Measurements from ENCODE around the gene DUS1L.

DUS1L gene

DNA sequence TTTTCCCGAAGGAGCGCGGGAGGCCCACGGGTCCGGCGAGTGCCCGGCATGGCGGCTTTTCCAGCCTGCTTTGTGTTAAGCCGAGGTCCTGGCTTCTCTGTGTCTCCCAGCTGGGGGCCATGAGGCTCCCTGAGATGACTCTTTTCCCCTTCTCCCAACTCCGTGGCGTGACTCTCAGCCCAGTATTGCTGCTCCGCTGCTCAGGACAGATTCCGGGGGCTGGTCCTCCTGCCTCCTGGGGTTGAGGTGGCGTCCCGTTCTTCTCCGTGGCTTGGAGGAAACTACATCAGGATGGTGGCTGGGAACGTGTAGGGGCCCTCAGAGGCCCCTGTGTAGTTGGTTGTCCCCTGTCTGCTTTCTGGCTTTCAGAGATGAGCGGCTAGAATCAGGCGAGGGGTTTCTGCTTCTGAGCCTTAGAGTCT is 13.0 kb downstream of the DUS1L start:
- Mint-ChIP-seq H3K36me3 (ENCODE audit: low read depth) (peaks cover 2% of the 10 kb centered on the region), H3K9me3 (no peaks in the 10 kb centered on the region), H3K4me3 (peak overlapping the region; percentile 81), H3K27ac (peak overlapping the region; percentile 46), H3K27me3 (no peaks in the 10 kb centered on the region), H3K4me1 (peaks cover 18% of the 10 kb centered on the region)
- ATAC-seq (no peak), DNase-seq (no peak)

DNA sequence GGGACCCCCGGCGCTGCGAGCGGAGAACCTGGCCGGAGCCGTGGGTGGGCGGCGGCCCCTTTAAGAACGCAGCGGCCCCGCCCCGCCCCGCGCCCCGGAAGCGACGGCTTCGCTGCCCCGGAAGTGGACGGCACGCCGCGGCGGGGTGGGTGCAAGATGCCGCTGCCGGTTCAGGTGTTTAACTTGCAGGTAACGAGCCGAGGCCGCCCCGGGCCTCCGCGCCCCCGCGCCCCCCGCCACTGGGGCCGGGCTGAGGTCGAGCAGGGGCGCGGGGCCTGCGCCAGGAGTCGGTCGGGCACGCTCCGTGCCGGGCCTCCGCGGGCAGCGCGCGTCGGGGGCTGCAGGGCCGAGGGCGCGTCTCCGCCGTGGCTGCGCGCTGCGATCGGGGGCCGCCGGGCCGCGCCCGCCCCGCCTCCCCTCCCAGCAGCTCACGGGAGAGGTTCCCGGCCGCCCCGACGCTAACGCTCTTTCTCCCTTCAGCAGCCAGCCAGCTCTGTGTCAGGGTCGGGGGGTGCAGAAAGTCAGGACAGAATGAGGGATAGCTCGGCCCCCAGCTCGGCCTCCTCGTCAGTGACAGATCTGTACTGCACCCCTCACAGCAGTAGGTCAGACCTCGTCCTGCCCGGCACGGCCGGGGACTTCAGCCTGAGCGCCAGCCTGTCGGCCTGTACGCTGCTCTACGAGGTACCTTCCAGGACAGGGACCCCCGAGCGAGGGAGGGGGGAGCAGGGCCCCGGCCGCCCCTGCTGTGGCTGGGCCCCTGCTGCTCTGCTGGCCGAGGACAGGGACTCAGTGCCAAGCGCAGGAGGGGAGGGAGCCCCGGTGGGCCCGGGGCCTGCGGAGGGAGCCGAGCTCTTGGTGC is 13.6 kb downstream of the DUS1L start, which contains the start of the genes GPS1 and RFNG:
GPS1 (plus strand) TSS at position 123 of the 862 bp plus-strand sequence; CDS start at position 157, 34 bp downstream.
RFNG (minus strand) TSS at position 36 of the 862 bp plus-strand sequence. CDS start 45 bp downstream, outside the sequence.
- peak; percentile 91 for DNase-seq
- peaks cover 18% of the 10 kb centered on the region for H3K4me1 Mint-ChIP-seq
- no peaks in the 10 kb centered on the region for H3K27me3 Mint-ChIP-seq
- H3K9me3 Mint-ChIP-seq, result no peaks in the 10 kb centered on the region
- H3K27ac Mint-ChIP-seq, result peak within 1 kb of the TSS; percentile 46
- H3K4me3 Mint-ChIP-seq, result peak within 1 kb of the TSS; percentile 81
- H3K36me3 Mint-ChIP-seq (ENCODE audit: low read depth), result peaks cover 2% of the 10 kb centered on the region
- peak; percentile 76 for ATAC-seq

- ATAC-seq (no peak), DNase-seq (no peak)
- H3K9me3 Mint-ChIP-seq, result no peaks in the 10 kb centered on the region
- H3K36me3 Mint-ChIP-seq (ENCODE audit: low read depth), result peaks cover under 1% of the 10 kb centered on the region
- no peaks in the 10 kb centered on the region for H3K27me3 Mint-ChIP-seq
- H3K4me3 Mint-ChIP-seq, result peak overlapping the region; percentile 77
- H3K27ac Mint-ChIP-seq, result peak overlapping the region; percentile 39
- peaks cover 18% of the 10 kb centered on the region for H3K4me1 Mint-ChIP-seq
Observed at GRCh38 chr17:82050761-82051641, 14.6 kb downstream of the DUS1L start.

GRCh38 chr17:82050152-82050760 is 15.3 kb downstream of the DUS1L start:
- Mint-ChIP-seq H3K4me3 (peak overlapping the region; percentile 77), H3K36me3 (ENCODE audit: low read depth) (no peaks in the 10 kb centered on the region), H3K4me1 (peaks cover 18% of the 10 kb centered on the region), H3K27ac (no peak overlapping the region), H3K9me3 (no peaks in the 10 kb centered on the region), H3K27me3 (no peaks in the 10 kb centered on the region)
- ATAC-seq (no peak), DNase-seq (no peak)

DNA sequence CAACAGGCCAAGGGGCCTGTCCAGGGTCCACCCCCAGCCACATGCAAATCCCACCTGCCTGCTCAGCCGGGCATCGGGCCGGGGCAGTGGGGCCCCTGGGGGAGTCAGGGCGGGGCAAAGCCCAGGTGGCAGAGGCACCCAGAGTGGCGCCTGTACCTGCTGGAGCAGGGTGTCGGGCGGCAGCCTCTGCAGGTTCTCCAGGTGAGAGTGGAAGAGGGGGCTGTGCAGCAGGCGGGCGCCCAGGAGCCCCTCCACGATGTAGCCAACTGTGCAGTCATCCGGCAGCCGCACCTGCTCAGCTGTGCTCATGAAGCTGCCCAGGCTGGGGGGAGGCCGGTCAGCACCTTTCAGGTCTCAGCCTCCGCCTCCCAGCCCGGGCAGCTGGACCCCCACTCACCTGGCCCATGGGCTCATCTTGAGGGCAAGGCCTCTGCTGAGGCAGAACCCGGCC is 16.1 kb downstream of the DUS1L start:
- ATAC-seq (no peak), DNase-seq (no peak)
- H3K27me3 Mint-ChIP-seq, result no peaks in the 10 kb centered on the region
- H3K36me3 Mint-ChIP-seq (ENCODE audit: low read depth), result no peaks in the 10 kb centered on the region
- no peak overlapping the region for H3K27ac Mint-ChIP-seq
- no peaks in the 10 kb centered on the region for H3K9me3 Mint-ChIP-seq
- H3K4me1 Mint-ChIP-seq, result peaks cover 18% of the 10 kb centered on the region
- H3K4me3 Mint-ChIP-seq, result no peak overlapping the region

DNA sequence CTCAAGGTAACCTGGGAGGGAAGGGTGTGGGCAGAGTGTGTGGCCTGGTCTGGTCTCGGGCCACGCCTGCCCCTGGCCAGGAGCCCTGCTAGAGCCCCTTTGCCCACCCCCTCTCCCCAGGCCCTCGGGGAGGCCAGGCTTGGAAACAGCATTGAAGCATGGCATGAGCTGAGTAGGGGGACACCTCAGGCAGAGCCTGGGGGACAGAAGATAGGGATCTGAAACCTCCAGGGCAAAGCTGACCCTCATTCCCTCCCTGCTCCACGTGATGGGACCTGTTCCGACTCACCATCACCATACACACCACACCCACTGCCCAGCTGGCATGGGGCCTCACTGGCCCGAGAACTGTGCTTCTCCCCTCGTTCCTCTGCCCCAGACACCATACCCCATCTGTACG is 16.5 kb downstream of the DUS1L start:
- Mint-ChIP-seq H3K4me1 (peaks cover 18% of the 10 kb centered on the region), H3K27ac (no peak overlapping the region), H3K27me3 (no peaks in the 10 kb centered on the region), H3K36me3 (ENCODE audit: low read depth) (no peaks in the 10 kb centered on the region), H3K4me3 (no peak overlapping the region), H3K9me3 (no peaks in the 10 kb centered on the region)
- DNase-seq (no peak), ATAC-seq (no peak)

- no peak overlapping the region for H3K4me3 Mint-ChIP-seq
- H3K36me3 Mint-ChIP-seq (ENCODE audit: low read depth), result no peaks in the 10 kb centered on the region
- ATAC-seq (no peak), DNase-seq (no peak)
- no peaks in the 10 kb centered on the region for H3K9me3 Mint-ChIP-seq
- peaks cover 16% of the 10 kb centered on the region for H3K4me1 Mint-ChIP-seq
- H3K27ac Mint-ChIP-seq, result no peak overlapping the region
- H3K27me3 Mint-ChIP-seq, result no peaks in the 10 kb centered on the region
Observed at GRCh38 chr17:82048571-82048971, 17.0 kb downstream of the DUS1L start.

GRCh38 chr17:82047914-82048570 is 17.6 kb downstream of the DUS1L start:
- H3K36me3 Mint-ChIP-seq (ENCODE audit: low read depth), result no peaks in the 10 kb centered on the region
- DNase-seq, result no peak
- H3K9me3 Mint-ChIP-seq, result no peaks in the 10 kb centered on the region
- peaks cover 11% of the 10 kb centered on the region for H3K4me1 Mint-ChIP-seq
- no peak overlapping the region for H3K27ac Mint-ChIP-seq
- no peaks in the 10 kb centered on the region for H3K27me3 Mint-ChIP-seq
- no peak for ATAC-seq
- no peak overlapping the region for H3K4me3 Mint-ChIP-seq

GRCh38 chr17:82047379-82047778 is 18.2 kb downstream of the DUS1L start:
- no peak overlapping the region for H3K27ac Mint-ChIP-seq
- H3K9me3 Mint-ChIP-seq, result no peaks in the 10 kb centered on the region
- DNase-seq (no peak), ATAC-seq (no peak)
- H3K36me3 Mint-ChIP-seq (ENCODE audit: low read depth), result no peaks in the 10 kb centered on the region
- peaks cover 7% of the 10 kb centered on the region for H3K4me1 Mint-ChIP-seq
- no peak overlapping the region for H3K4me3 Mint-ChIP-seq
- no peaks in the 10 kb centered on the region for H3K27me3 Mint-ChIP-seq

- Mint-ChIP-seq H3K36me3 (ENCODE audit: low read depth) (no peaks in the 10 kb centered on the region), H3K27ac (no peak overlapping the region), H3K9me3 (no peaks in the 10 kb centered on the region), H3K4me1 (peaks cover 7% of the 10 kb centered on the region), H3K4me3 (no peak overlapping the region), H3K27me3 (no peaks in the 10 kb centered on the region)
- no peak for DNase-seq
- no peak for ATAC-seq
Observed at GRCh38 chr17:82046903-82047302, 18.7 kb downstream of the DUS1L start.

GRCh38 chr17:82045936-82046484 is 19.6 kb downstream of the DUS1L start:
- no peaks in the 10 kb centered on the region for H3K9me3 Mint-ChIP-seq
- H3K4me3 Mint-ChIP-seq, result no peak overlapping the region
- no peaks in the 10 kb centered on the region for H3K27me3 Mint-ChIP-seq
- no peaks in the 10 kb centered on the region for H3K36me3 Mint-ChIP-seq (ENCODE audit: low read depth)
- H3K27ac Mint-ChIP-seq, result no peak overlapping the region
- no peak for DNase-seq
- ATAC-seq, result no peak
- H3K4me1 Mint-ChIP-seq, result peaks cover 7% of the 10 kb centered on the region

DNA sequence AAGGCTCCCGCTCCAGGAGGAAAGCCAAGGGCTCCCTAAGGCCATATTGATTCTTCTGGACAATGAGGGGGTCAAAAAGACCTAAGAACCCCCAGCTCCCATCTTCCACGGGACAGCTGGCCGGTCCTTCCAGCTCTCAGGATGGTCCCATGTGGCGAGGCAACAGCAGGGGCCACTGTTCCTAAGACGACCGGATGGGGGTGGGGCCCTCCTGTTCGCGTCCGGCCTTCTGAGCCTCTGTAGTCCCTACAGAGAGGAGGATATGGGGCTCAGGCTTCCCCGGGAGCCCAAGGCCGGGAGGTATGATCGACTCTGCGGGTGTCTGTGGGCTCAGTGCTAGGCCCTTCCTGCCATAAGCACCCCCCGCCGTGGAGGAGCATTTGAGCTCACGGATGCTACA is 22.1 kb downstream of the DUS1L start:
- DNase-seq (no peak), ATAC-seq (no peak)
- Mint-ChIP-seq H3K4me1 (peaks cover 4% of the 10 kb centered on the region), H3K4me3 (no peak overlapping the region), H3K9me3 (no peaks in the 10 kb centered on the region), H3K36me3 (ENCODE audit: low read depth) (no peaks in the 10 kb centered on the region), H3K27me3 (no peaks in the 10 kb centered on the region), H3K27ac (no peak overlapping the region)

GRCh38 chr17:82042649-82043048 is 23.0 kb downstream of the DUS1L start:
- ATAC-seq (no peak), DNase-seq (no peak)
- Mint-ChIP-seq H3K27me3 (no peaks in the 10 kb centered on the region), H3K4me1 (peaks cover 9% of the 10 kb centered on the region), H3K36me3 (ENCODE audit: low read depth) (no peaks in the 10 kb centered on the region), H3K27ac (no peak overlapping the region), H3K4me3 (no peak overlapping the region), H3K9me3 (no peaks in the 10 kb centered on the region)
